NT2/D1 (cell line): ENCODE measurements around the gene MOB3B.

Experiments
- DNase-seq: peaks from one replicate; pipeline ENCODE4 v3.0.0-alpha.2; 2011; ENCODE audit warnings: low read depth, low spot score
- H3K27me3 ChIP-seq: 2 replicates; pipeline ENCODE4 v1.6.0; 2011; ENCODE audit warnings: mild to moderate bottlenecking; ENCODE audit not compliant: insufficient read length, insufficient read depth
- H3K36me3 ChIP-seq: 2 replicates; pipeline ENCODE4 v1.6.1; 2011; ENCODE audit warnings: mild to moderate bottlenecking, low read length, mixed read lengths; ENCODE audit not compliant: insufficient read depth, insufficient read length
- H3K4me1 ChIP-seq: 2 replicates; pipeline ENCODE4 v1.5.1; 2011; ENCODE audit not compliant: insufficient read depth, insufficient read length
- H3K4me3 ChIP-seq: 2 replicates; pipeline ENCODE4 v1.5.1; 2011; ENCODE audit warnings: low read depth; ENCODE audit not compliant: insufficient read length
- H3K9ac ChIP-seq: 2 replicates; pipeline ENCODE4 v1.6.0; 2011; ENCODE audit warnings: low read depth; ENCODE audit not compliant: insufficient read length
- H3K9me3 ChIP-seq: 2 replicates; pipeline ENCODE4 v1.5.1; 2011; ENCODE audit warnings: mild to moderate bottlenecking, low read length; ENCODE audit not compliant: insufficient read depth
- SUZ12 ChIP-seq: IDR thresholded peaks from 2 replicates; pipeline ENCODE4 v1.6.1; 2011; ENCODE audit not compliant: insufficient read length, insufficient read depth; ENCODE audit errors: extremely low read depth
- YY1 ChIP-seq: IDR thresholded peaks from 2 replicates; pipeline ENCODE4 v1.6.1; 2011; ENCODE audit not compliant: insufficient read length, insufficient read depth
- ZNF274 ChIP-seq: IDR thresholded peaks from 2 replicates; pipeline ENCODE4 v1.6.1; 2011; ENCODE audit warnings: mild to moderate bottlenecking, low read depth, low read length

Gene MOB3B

GRCh38 chr9:27400334-27400880 lies 129.2 kb downstream of the MOB3B start:
- H3K27me3 ChIP-seq: no peaks in the 10 kb centered on the region
- no peaks in the 10 kb centered on the region for H3K9me3 ChIP-seq
- H3K36me3 ChIP-seq: no peaks in the 10 kb centered on the region
- TF ChIP-seq YY1: no peak
- no peak overlapping the region for H3K4me3 ChIP-seq
- H3K9ac ChIP-seq: no peak overlapping the region
- no peaks in the 10 kb centered on the region for H3K4me1 ChIP-seq
- no peak for DNase-seq

GRCh38 chr9:27398982-27399653 lies 130.5 kb downstream of the MOB3B start:
- no peaks in the 10 kb centered on the region for H3K4me1 ChIP-seq
- no peak for DNase-seq

GRCh38 chr9:27396495-27396894 lies 133.1 kb downstream of the MOB3B start:
- no peaks in the 10 kb centered on the region for H3K27me3 ChIP-seq
- no peaks in the 10 kb centered on the region for H3K4me1 ChIP-seq
- H3K9ac ChIP-seq: no peak overlapping the region
- TF ChIP-seq ZNF274: no peak
- no peak for TF ChIP-seq SUZ12
- no peak overlapping the region for H3K4me3 ChIP-seq
- DNase-seq: no peak
- H3K36me3 ChIP-seq: no peaks in the 10 kb centered on the region
- no peaks in the 10 kb centered on the region for H3K9me3 ChIP-seq

More at GRCh38 chr9:27398982-27399653, 130.5 kb downstream of the MOB3B start:
- Histone ChIP-seq H3K36me3 (no peaks in the 10 kb centered on the region), H3K27me3 (no peaks in the 10 kb centered on the region), H3K9me3 (no peaks in the 10 kb centered on the region), H3K9ac (no peak overlapping the region), H3K4me3 (no peak overlapping the region)
- TF ChIP-seq YY1 (no peak), SUZ12 (no peak), ZNF274 (no peak)

- no peaks in the 10 kb centered on the region for H3K27me3 ChIP-seq
- H3K4me3 ChIP-seq: no peak overlapping the region
- no peak for TF ChIP-seq SUZ12
- TF ChIP-seq YY1: no peak
- no peak for TF ChIP-seq ZNF274
- H3K9me3 ChIP-seq: no peaks in the 10 kb centered on the region
- H3K36me3 ChIP-seq: no peaks in the 10 kb centered on the region
- peak; percentile 66 for DNase-seq
- H3K4me1 ChIP-seq: no peaks in the 10 kb centered on the region
- no peak overlapping the region for H3K9ac ChIP-seq
Observed at GRCh38 chr9:27395484-27395921, 134.1 kb downstream of the MOB3B start.

GRCh38 chr9:27394826-27395201 lies 134.8 kb downstream of the MOB3B start:
- H3K9ac ChIP-seq: no peak overlapping the region
- no peaks in the 10 kb centered on the region for H3K27me3 ChIP-seq
- TF ChIP-seq ZNF274 (no peak), SUZ12 (no peak), YY1 (no peak)
- H3K4me1 ChIP-seq: no peaks in the 10 kb centered on the region
- H3K9me3 ChIP-seq: no peaks in the 10 kb centered on the region
- H3K4me3 ChIP-seq: no peak overlapping the region
- DNase-seq: no peak
- no peaks in the 10 kb centered on the region for H3K36me3 ChIP-seq

- DNase-seq: no peak
- Histone ChIP-seq H3K4me3 (no peak overlapping the region), H3K9me3 (no peaks in the 10 kb centered on the region), H3K4me1 (no peaks in the 10 kb centered on the region), H3K36me3 (no peaks in the 10 kb centered on the region), H3K9ac (no peak overlapping the region), H3K27me3 (no peaks in the 10 kb centered on the region)
- TF ChIP-seq SUZ12 (no peak), ZNF274 (no peak), YY1 (no peak)
Observed at GRCh38 chr9:27394154-27394825, 135.3 kb downstream of the MOB3B start.

GRCh38 chr9:27393054-27393846 lies 136.4 kb downstream of the MOB3B start:
- no peak overlapping the region for H3K4me3 ChIP-seq
- no peak for DNase-seq
- H3K27me3 ChIP-seq: no peaks in the 10 kb centered on the region
- H3K4me1 ChIP-seq: no peaks in the 10 kb centered on the region
- no peaks in the 10 kb centered on the region for H3K9me3 ChIP-seq
- H3K9ac ChIP-seq: no peak overlapping the region
- no peaks in the 10 kb centered on the region for H3K36me3 ChIP-seq
- TF ChIP-seq SUZ12 (no peak), YY1 (no peak), ZNF274 (no peak)
